Measurements from ENCODE around the gene SFRP5.

Gene SFRP5

DNA sequence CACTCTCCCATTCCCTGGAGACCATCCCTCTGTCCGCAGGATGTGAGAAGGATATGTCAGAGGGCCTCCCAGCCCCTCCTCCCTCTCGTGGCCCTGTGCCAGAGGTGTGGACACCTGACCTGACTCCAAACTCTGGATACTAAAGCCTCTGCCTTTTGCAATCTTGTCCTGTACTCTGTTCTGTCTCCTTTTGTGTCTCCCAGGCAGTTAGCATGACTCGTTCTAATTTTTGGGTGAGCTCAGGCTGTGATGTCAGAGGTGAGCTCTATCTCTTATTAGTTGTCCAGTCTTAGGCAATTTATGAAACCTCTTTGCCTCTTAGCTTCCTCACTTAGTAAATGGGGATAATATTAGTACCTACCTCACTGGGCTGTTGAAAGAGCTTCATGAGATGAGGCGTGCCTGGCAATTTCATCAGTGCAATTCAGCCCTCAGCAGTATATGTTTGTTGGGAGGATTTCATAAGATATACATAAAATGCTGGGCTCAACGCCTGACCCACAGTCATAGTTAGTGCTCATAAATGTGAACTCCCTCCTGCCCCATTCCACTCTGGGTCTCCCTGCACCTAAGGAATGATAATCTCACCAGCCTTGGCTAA, 47.4 kb downstream of the SFRP5 start:
- no peak for DNase-seq (ENCODE audit: low read depth)
- no peak overlapping the region for H3K4me3 ChIP-seq (ENCODE audit: control insufficient read depth, low read depth, low read length)
- TF ChIP-seq, protein P1, sequence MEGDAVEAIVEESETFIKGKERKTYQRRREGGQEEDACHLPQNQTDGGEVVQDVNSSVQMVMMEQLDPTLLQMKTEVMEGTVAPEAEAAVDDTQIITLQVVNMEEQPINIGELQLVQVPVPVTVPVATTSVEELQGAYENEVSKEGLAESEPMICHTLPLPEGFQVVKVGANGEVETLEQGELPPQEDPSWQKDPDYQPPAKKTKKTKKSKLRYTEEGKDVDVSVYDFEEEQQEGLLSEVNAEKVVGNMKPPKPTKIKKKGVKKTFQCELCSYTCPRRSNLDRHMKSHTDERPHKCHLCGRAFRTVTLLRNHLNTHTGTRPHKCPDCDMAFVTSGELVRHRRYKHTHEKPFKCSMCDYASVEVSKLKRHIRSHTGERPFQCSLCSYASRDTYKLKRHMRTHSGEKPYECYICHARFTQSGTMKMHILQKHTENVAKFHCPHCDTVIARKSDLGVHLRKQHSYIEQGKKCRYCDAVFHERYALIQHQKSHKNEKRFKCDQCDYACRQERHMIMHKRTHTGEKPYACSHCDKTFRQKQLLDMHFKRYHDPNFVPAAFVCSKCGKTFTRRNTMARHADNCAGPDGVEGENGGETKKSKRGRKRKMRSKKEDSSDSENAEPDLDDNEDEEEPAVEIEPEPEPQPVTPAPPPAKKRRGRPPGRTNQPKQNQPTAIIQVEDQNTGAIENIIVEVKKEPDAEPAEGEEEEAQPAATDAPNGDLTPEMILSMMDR (IDR thresholded peaks at IDR 0.05; ENCODE audit: control insufficient read depth, insufficient read depth, low read depth, low read length, missing control alignments): no peak

GRCh38 chr10:97723001-97723400, 48.8 kb downstream of the SFRP5 start:
- no peak overlapping the region for H3K4me3 ChIP-seq (ENCODE audit: control insufficient read depth, low read depth, low read length)
- DNase-seq (ENCODE audit: low read depth): no peak
- TF ChIP-seq, protein P1 (IDR thresholded peaks at IDR 0.05; ENCODE audit: control insufficient read depth, insufficient read depth, low read depth, low read length, missing control alignments): no peak

DNA sequence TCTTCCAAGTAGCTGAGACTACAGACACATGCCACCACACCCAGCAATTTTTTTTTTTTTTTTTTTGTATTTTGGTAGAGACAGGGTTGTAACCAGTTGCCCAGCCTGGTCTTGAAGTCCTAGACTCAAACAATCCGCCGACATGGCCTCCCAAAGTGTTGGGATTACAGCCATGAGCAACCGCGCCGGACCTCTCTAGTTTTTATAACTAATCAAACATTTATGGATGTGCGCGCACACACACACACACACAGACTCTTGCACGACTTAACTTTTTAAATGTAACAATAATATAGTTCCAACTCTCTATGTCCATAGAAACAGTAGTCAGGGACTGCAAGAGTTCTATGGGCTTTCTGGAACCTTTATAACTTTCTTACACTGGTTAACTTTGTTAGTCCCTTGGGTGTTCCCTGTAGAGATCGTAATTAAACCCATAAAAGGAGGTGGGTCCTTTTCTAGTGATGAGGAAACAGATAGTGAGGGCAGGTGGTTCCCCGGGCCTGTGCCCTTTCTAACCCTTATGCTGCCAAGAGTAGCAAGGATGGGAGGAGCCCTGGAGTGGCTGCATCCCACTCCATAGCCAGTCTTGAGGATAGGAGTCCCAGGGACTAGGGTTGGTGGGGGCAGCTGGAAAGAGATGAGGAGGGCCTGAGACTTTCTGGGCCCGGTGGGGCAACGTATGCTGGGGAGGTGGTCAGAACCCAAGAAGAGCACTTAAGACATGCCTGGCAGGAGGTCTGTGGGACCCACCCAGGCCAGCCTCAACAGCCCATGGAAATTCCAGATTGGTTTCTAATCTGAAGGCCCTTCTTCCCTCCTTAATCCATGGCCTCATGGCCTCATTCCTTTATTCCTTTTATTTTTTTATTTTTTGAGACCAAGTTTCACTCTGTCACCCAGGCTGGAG, 49.7 kb downstream of the SFRP5 start:
- DNase-seq (ENCODE audit: low read depth): no peak

GRCh38 chr10:97719602-97720001, 52.2 kb downstream of the SFRP5 start:
- DNase-seq (ENCODE audit: low read depth): no peak
- H3K4me3 ChIP-seq (ENCODE audit: control insufficient read depth, low read depth, low read length): no peak overlapping the region
- TF ChIP-seq, protein P1 (IDR thresholded peaks at IDR 0.05; ENCODE audit: control insufficient read depth, insufficient read depth, low read depth, low read length, missing control alignments): no peak

More for the DNA sequence above, 49.7 kb downstream of the SFRP5 start:
- no peak overlapping the region for H3K4me3 ChIP-seq (ENCODE audit: control insufficient read depth, low read depth, low read length)
- TF ChIP-seq, protein P1 (IDR thresholded peaks at IDR 0.05; ENCODE audit: control insufficient read depth, insufficient read depth, low read depth, low read length, missing control alignments): no peak

DNA sequence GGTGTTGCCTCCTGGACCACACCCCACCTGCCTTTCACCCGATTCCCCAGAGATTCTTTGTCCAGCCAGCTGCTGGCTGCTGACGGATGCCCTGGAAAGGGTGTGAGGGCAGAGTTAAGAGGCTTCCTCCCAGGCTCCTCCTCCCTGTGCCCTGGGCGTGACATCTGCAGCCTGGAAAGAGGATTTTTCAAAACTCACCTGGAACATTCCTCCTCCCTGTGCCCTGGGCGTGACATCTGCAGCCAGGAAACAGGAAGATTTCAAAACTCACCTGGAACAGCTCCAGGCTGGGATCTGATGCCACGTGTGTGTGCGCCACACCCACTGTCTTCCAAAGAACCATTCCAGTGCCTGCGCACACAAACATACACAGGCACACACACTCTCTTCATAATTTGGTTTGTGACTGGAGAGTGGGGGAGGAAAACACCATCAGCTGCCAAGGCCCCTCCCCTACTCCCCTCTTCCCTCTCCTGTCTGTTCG, 53.1 kb downstream of the SFRP5 start:
- no peak overlapping the region for H3K4me3 ChIP-seq (ENCODE audit: control insufficient read depth, low read depth, low read length)
- TF ChIP-seq, protein P1 (IDR thresholded peaks at IDR 0.05; ENCODE audit: control insufficient read depth, insufficient read depth, low read depth, low read length, missing control alignments): no peak
- DNase-seq (ENCODE audit: low read depth): no peak

- H3K4me3 ChIP-seq (ENCODE audit: control insufficient read depth, low read depth, low read length): no peak overlapping the region
- TF ChIP-seq, protein P1 (IDR thresholded peaks at IDR 0.05; ENCODE audit: control insufficient read depth, insufficient read depth, low read depth, low read length, missing control alignments): no peak
- no peak for DNase-seq (ENCODE audit: low read depth)
These were observed 53.6 kb downstream of the SFRP5 start for GRCh38 chr10:97718178-97718577.
